ENCODE data around the gene SALL2.

SALL2 gene

DNA sequence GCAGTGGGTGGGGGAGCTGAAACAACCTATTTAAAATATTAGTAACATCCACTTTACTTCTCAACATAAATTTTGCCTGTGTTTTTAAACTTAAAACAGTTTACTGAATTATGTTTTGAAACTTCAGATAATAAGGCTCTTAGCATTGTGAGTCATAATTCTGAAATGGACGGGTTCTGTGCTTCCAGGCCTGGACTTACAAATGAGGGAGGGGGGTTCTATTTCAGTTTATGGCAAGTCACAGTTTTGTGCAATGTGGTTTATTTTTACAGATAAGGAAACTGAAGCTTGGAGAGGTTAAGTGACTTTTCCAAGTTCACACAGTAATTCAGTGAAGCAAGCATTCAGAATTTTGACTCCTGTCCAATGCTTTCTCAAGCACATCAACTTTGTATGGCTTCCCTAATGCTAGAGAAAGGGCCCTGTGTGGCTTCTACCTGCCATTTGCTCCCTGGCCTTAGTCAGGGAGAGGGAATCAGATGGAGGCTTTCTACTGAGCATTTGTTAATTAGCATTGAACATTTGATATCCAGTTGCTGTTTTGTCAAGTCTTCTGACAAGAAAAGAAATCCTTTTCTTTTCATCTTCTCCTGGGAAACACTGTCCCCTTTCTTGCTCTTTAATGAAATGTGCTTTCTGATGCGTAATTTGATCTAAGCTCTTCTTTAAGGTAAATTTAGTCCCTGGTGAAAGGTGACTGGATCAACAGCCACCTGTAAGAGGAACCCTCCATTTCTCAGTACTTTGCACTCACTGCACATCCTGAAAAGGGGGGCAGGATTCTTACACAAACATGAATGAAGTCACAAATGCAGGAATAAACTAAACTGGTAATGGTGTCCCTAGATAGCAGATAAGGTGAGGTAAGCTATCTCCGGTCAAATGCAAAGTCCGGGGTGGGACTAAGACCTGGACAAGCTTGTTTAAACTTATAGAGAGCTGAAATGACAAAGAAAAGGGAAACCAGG lies 2.5 kb upstream of the SALL2 start:
- no peak for DNase-seq (ENCODE audit: low read depth)

DNA sequence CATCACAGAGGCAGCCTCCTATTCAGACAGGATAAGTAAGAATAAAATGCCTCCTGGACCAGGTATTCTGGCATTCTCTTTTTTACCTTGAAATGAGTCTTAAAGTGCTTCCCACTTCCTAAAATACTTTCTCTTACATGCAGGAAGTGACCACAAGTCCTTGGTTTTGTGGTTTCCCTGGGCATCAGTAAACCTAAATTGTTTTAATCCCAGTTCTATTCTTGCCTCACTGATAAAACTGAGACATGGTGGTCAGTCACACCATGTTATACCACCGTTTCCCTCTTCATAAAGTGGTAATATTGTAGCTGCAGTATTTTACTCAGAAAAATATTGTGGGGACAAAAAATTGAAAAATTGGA lies 1.2 kb upstream of the SALL2 start:
- no peak for DNase-seq (ENCODE audit: low read depth)

DNA sequence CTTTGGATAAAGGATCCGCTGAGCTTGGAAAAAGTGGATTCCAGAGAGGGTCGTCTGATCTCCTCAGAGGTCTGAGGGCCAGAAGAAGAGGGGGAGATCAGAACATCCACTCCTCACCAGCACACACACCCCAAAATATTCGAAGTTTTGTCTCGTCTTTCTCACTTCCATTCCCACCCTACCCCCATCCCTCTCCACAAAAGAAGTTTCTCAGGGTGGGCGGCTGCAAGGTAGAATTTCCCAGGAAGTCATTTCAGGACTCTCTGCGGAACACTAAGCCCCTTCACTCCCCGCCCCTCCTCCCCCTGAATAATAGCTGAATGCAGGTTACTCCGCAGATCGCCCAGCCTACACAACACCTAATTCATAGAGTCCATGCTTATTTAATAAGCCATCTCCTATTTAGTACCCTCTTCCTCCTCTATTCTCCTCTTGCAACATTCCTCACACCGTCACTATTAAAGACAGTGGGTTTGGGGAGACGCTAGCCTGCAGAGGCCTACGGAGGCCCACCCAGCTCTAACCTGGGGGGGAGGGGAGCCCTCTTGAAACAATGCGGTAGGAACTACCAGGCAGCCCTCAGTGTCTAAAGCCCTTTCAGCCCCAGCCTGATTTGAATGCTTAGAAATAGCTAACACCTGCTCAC lies 649 bp upstream of the SALL2 start:
- DNase-seq (ENCODE audit: low read depth): no peak

DNA sequence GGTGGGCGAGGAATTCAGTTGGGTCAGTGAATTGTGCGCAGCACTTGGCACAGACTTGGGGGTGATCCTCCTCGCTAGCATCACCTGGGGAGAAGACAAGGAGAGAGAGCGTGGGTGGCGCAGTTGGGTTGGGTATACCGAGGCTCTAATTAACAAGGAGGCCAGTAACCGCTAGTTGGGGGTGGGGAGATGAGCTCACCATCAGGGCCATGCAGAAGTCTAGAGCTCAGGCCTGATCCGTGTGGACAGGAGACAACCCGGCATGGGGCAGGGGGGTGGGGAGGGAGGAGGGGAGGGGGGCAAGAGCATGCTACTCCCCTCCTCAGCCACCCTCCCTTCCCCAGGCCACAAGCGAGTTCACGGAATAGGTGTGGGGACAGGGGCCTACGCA lies 580 bp downstream of the SALL2 start:
- DNase-seq (ENCODE audit: low read depth): no peak

DNA sequence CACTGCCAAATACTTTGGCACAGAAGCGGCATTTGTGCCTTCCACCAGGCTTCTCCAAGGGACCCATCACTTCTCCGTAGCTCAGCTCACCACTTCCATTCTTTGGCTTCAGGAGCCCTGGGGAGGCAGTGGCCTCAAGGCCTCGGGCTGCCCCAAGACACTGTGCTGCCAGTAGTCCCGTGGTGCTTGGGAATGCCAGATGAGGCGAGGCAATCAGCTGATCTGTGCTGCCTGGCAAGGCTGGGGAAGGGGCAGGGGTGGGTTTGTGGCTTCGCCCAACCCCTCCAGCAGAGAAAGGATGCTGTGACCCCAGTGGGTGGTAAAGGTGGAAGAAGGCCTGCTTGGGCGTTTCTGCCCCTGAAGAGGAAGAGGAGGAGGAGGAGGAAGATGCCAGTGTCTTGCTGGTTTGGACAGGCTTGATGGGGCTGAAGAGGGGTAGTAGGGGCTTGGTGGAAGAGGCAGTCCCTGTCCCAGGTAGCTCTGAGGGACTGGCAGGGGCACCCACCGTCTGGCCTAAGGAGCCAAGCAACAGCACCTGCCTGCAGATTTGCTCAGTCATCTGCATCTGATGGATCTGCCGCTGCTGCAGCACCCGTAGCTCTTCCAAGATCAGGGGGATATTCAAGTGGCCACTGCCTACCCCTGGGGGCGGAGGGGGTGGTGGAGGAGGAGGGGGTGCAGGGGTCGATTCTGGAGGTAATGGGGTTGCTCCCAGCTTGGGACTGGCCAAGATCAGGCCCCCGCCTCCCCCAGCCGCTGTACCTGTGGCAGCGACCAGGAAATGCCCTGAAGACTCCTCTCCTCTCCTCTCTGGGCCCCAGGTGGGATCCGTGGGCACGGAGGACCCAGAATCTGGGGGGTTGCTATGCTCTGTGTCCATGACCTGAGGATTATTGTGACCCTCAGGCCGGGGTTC lies 1.3 kb downstream of the SALL2 start:
- no peak for DNase-seq (ENCODE audit: low read depth)

DNA sequence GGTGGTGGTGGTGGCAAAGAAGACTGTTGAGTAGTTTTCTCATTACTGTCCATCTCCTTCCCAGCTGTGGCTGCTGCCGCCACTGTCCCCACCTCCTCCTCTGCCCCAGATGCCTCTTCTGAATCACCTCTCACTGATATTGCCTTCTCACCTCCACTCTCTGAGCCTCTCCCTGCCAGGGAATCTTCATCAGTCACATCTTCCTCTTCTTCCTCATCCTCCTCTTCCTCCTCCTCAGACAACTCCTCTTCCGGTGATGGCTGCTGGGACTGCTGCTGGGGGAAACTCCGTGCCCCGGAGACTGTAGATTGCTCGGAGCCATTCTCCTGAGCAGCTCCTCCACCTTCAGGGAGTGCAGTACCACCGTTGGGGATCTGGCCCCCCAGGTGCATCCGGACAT lies 2.9 kb downstream of the SALL2 start:
- DNase-seq (ENCODE audit: low read depth): no peak

DNA sequence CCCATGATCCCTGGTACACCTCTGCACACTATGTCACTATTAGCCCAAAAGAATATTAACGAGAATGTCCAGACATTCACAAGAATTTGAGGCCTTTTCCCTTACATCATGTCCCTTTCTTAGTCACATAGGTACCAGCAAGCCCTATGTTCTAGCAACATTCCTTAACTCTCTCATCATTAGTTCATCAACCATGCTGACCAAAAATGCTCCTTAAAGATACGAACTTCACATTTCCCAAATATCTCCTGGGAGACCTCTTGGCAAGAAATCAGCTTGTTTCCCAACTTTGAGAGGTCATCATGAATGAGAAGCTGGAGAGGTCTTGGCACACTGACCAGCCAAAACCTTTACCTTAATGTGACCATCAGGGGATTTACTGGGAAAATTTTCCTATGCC lies 4.6 kb downstream of the SALL2 start:
- DNase-seq (ENCODE audit: low read depth): no peak

DNA sequence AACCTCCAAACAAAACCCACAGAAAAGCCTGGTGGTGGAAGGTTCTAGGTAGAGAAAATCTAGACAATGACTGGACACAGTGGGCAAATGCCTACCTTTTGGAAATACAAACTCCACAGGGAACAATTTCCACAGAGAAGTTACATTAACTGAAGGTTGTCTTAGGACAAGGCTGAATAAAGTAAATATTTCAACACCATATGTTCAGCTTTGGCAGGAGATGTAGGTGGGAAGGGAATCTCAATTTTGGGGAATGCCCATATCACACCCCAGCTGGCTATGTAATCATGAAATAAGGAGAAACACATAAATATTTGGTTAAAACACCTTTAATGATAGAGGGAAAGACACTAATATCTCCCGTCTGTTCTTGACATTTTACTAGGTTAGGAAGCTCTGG lies 5.4 kb downstream of the SALL2 start:
- DNase-seq (ENCODE audit: low read depth): no peak

DNA sequence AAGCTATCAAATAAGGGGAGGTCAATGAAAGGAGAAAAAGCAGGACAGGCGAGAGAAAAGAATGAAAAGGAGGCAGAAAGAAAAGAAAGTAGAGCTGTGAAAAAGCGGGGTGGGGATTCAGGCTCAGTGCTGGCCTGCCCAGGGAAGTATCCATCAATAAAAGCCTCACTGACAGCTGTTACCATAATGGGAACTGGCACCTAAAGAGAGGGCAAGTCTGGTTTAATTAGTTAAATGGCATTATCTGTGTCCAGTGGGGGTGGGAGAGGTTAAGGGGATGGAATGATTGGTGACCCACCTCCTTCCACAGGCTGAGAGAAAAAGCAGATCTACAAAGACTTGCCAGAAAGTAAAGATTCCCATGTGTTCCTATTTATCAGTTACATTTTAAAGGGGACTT lies 7.4 kb downstream of the SALL2 start:
- no peak for DNase-seq (ENCODE audit: low read depth)

DNA sequence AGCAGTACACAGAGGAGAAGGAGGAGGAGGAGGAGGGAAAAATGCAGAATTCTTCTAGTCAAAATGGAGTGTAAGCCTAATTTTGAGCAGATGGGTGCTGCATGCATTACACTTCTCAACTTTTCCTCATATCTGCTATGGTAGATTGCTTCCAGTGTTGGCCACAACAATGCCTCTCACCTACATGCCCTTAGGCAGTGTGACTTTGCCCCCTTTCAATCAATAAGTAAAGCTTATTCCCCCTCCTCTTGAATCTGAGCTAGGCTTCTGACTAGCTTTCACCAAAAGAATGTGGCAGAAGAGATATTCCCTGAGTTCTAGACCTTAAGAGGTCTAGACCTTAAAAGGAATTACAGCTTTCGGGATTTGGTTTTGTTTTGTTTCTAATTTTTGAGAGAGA lies 11.8 kb downstream of the SALL2 start:
- DNase-seq (ENCODE audit: low read depth): no peak

DNA sequence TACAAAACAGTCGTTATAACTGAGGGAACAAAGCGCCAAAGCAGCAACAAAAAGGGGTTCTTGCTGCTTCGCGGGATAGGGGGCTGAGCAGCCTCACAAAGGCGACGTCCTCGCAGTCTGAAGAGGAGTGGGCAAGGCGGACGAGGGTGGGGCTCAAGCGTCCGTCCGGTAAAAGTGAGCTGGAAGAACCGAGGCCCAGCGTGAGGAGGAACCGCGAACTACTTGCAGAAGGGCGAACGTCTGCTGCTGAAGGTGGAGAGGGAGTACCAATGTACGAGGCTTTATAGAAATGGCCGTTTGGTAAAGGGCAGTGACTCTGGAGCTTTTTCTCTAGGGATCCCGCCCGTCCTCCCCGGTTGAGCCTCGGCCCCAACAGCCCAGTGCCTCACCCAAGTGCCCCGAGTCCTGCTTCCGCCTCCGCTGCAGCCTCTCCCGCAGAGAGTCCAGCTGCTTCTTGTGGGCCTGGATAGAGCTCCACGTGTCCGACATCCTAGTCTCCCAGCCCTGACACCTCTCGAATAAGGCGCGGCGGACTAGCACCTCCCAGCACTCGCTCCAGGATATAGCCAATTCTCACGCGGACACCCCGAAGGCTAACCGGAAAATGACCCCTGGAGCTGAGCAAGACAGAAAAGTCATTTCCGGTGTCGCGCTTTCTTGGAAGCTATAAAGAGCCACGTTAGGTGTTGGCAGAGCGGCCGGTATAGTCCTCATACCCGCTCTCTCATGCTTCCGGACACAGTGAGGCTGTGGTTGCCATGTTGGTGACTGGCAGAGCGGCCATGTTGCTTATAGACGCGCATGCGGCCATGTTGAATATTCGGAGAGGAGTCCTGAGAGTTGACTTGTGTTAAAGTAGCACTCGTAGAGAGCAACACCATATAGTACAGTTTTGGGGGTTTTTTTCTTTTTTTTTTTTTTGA lies 15.2 kb downstream of the SALL2 start, which contains the start of gene METTL3:
METTL3 (minus strand) TSS at position 606 of the 923 bp plus-strand sequence; CDS start at position 489, 117 bp downstream.
- DNase-seq (ENCODE audit: low read depth): peak; percentile 91

DNA sequence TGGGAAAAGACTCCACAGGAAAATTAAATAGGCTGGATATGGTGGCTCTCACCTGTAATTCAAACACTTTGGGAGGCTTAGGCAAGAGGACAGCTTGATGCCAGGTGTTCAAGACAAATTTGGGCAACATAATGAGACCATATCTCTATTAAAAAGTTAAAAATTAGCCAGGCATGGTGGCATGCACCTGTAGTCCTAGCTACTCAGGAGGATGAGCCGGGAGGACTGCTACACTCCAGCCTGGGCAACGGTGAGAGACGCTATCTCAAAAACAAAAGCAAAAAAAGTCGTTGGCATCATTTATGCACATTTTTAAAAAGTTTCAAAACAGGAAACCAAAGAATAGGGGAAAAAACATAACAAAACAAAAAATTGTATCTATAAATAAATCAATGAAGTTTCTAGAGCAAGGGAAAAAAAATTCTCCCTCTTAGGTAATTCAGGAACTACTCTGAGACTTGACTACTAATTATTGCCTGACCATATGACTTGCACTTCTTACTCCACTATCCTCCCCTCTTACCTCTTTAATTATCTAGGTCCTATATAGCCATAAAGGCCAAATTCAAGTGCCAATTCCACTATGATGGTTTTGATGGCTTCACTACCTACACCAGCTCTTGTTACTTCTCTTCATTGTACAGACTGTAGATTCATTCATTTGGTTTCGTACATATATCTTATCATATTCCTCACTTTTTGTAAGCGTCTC lies 16.6 kb downstream of the SALL2 start:
- no peak for DNase-seq (ENCODE audit: low read depth)

DNA sequence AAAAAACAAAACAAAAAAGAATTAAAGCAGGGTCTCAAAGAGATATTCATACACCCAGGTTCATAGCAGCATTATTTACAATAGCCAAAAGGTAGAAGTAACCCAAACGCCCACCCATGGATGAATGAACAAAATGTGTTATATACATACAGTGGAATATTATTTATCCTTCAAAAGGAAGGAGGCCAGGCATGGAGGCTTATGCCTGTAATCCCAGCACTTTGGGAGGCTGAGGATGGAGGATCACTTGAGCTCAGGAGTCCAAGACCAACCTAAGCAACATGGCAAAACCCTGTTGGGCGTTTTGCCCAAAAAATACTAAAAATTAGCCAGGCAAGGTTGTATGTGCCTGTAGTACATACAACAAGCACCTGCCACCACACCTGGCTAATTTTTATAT lies 19.6 kb downstream of the SALL2 start:
- no peak for DNase-seq (ENCODE audit: low read depth)

DNA sequence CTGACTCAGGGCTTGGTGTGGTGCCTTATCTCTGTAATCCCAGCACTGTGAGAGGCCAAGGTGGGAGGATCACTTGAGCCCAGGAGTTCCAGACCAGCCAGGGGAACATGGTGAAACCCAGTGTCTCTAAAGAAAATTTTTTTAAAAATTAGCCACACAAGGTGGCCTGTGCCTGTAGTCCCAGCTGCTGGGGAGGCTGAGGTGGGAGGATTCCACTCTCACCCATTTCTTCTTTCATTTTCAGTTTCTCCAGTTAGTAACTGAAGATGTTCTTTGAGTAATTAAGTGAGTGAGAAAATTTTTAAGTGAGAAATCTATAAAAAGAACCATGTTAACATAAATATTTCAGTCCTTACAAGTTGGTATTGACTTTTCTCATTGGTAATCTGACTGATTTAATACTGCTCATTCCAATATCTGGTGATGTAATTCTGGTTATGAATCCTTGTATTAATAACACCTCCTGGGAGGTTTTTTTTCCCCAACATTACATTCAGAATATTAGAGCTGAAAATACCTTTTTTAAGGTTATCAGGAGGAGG lies 21.1 kb downstream of the SALL2 start:
- DNase-seq (ENCODE audit: low read depth): no peak

DNA sequence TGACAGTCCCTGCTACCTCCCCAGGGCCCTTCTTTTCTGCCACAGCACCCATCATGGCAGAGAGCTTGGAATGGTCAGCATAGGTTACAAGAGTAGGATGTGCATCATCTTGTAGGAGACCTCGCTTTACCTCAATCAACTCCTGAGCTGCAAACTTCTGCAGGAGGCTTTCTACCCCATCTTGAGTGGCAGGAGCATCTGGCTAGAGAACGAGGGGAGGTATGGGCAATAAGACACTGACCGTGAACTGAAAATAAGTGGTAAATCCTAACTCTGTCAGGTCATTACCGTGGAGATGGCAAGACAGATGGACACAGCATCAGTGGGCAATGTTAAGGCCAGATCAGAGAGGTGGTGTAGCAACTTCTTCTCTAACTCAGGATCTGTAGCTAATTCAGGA lies 22.8 kb downstream of the SALL2 start:
- DNase-seq (ENCODE audit: low read depth): no peak

DNA sequence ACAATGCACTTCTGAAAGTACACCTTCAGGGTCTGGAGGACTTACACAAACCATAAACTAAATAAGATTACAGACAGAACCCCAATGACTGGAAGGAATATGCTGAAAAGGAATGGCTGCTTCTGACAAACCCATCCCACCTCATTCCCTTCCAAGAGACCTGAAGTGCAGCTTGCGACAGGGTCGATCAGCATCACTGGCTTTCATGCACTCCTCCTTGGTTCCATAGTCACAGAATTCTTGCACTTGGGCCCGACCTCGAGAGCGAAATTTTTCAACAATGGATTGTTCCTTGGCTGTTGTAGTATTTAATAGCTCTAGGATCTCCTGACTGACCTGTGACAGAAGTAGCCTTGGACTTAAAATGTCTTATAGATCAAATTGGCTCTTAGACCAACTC lies 24.6 kb downstream of the SALL2 start:
- no peak for DNase-seq (ENCODE audit: low read depth)

DNA sequence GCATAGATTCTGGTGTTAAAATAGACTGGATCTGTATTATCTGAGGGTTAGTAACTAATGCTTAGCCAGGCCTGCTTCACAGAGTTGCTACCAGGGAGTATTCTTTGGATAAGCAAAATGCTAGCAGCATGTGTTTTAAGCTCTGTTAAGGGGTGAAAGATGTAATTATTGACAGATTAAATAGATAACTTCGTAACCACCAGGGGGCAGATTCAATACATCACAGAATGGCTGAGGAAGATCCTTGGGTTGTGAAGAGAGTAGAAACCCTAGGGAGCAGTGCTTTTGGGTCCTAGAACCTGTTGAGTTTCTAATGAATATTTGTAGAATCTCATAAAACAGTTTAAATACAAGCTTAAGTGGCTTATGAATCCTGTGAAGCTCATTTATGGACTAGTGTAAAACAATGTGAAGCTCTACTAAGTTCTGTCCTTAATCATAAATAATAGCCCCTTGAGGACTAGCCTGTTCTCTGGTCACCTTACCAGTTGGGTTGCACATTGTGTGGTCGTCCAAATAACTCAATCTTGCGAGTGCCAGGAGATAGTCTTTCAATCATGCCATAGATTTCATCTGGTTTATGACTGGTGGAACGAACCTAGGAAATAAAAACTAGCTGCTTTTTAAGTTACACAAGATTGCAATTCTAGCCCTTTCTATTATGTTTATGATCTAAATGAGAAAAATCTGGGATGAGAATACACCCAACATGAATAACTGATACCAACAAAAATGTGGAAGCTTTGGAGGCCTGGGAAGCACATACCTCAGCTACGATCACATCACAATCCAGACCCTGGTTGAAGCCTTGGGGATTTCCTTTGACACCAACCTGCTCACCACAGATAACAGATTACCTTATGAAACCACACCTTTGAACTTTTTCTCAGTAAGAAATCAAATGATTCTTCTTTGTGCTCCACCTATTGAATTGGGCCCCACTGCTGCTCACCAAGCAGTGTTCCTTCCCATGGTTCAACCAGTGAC lies 27.3 kb downstream of the SALL2 start:
- no peak for DNase-seq (ENCODE audit: low read depth)

DNA sequence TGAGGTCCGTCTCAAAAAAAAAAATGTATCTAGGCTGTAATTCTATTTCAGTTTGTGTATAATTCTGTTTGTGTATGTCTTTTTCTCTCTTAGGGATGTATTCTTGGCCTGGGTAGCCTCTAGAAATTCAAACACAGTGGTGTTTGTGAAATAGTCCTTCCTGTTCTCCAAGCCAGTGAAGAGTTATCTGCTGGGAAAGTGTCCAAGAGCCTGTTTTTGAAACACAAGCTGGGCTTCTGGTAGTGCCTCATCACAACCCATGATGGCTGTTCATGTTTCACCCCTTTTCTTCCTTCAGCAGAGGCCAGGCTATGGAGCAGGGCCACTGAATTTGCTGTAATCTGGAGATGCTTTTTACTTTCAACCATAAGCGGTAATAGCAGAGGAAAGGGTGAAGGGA lies 29.7 kb downstream of the SALL2 start:
- no peak for DNase-seq (ENCODE audit: low read depth)
